ENCODE results near the gene QKI. TPM values are rescaled to one million over a fixed set of nuclear protein-coding genes. Genes with fewer than 3 reads are reported as not detected.

The QKI gene
- total RNA-seq, 2 donors from 2014 or later, result 127 to 192 TPM

- H3K4me1 ChIP-seq (ENCODE audit: control insufficient read depth in 1 of 2, low read depth in 2 of 2), result peaks cover 8 to 13% of the 10 kb centered on the region in 2 donors
- no peak overlapping the region for H3K4me3 ChIP-seq
- TF ChIP-seq CTCF (IDR thresholded peaks at IDR 0.05), result no peak
- no peak overlapping the region for H3K27ac ChIP-seq
- no peak for ATAC-seq (ENCODE audit: insufficient number of reproducible peaks, low FRiP score, low read depth)
- no peak for DNase-seq (ENCODE audit: low spot score)
- H3K9me3 ChIP-seq, result no peaks in the 10 kb centered on the region
- no peaks in the 10 kb centered on the region for H3K27me3 ChIP-seq (replicated peaks; ENCODE audit: insufficient read depth)
- no peaks in the 10 kb centered on the region for H3K36me3 ChIP-seq
Observed at GRCh38 chr6:163501439-163501838, 86.9 kb downstream of the QKI start.

- no peak overlapping the region for H3K4me3 ChIP-seq
- DNase-seq (ENCODE audit: low spot score) (no peak), ATAC-seq (ENCODE audit: insufficient number of reproducible peaks, low FRiP score, low read depth) (no peak)
- H3K4me1 ChIP-seq (ENCODE audit: control insufficient read depth in 1 of 2, low read depth in 2 of 2), result peaks cover 4 to 9% of the 10 kb centered on the region in 2 donors
- no peaks in the 10 kb centered on the region for H3K27me3 ChIP-seq (replicated peaks; ENCODE audit: insufficient read depth)
- no peaks in the 10 kb centered on the region for H3K36me3 ChIP-seq
- no peak for TF ChIP-seq CTCF (IDR thresholded peaks at IDR 0.05)
- H3K9me3 ChIP-seq, result peaks cover 11% of the 10 kb centered on the region
- no peak overlapping the region for H3K27ac ChIP-seq
Observed at GRCh38 chr6:163504984-163505640, 90.6 kb downstream of the QKI start.

- Histone ChIP-seq H3K9me3 (peaks cover 11% of the 10 kb centered on the region), H3K36me3 (no peaks in the 10 kb centered on the region), H3K27ac (no peak overlapping the region), H3K27me3 (replicated peaks; ENCODE audit: insufficient read depth) (no peaks in the 10 kb centered on the region), H3K4me1 (ENCODE audit: control insufficient read depth in 1 of 2, low read depth in 2 of 2) (no peaks in the 10 kb centered on the region), H3K4me3 (no peak overlapping the region)
- ATAC-seq (ENCODE audit: insufficient number of reproducible peaks, low FRiP score, low read depth) (no peak), DNase-seq (ENCODE audit: low spot score) (no peak)
- TF ChIP-seq CTCF (IDR thresholded peaks at IDR 0.05), result no peak
Observed at GRCh38 chr6:163507965-163508364, 93.4 kb downstream of the QKI start.

- H3K4me1 ChIP-seq (ENCODE audit: control insufficient read depth in 1 of 2, low read depth in 2 of 2), result no peaks in the 10 kb centered on the region
- H3K27ac ChIP-seq, result no peak overlapping the region
- DNase-seq (ENCODE audit: low spot score) (no peak), ATAC-seq (ENCODE audit: insufficient number of reproducible peaks, low FRiP score, low read depth) (no peak)
- H3K36me3 ChIP-seq, result no peaks in the 10 kb centered on the region
- no peaks in the 10 kb centered on the region for H3K27me3 ChIP-seq (replicated peaks; ENCODE audit: insufficient read depth)
- H3K4me3 ChIP-seq, result no peak overlapping the region
- H3K9me3 ChIP-seq, result peaks cover 6% of the 10 kb centered on the region
- no peak for TF ChIP-seq CTCF (IDR thresholded peaks at IDR 0.05)
Observed at GRCh38 chr6:163513003-163513402, 98.5 kb downstream of the QKI start.

- Histone ChIP-seq H3K4me1 (ENCODE audit: control insufficient read depth in 1 of 2, low read depth in 2 of 2) (no peaks in the 10 kb centered on the region), H3K36me3 (no peaks in the 10 kb centered on the region), H3K9me3 (no peaks in the 10 kb centered on the region), H3K27me3 (replicated peaks; ENCODE audit: insufficient read depth) (no peaks in the 10 kb centered on the region), H3K4me3 (no peak overlapping the region), H3K27ac (no peak overlapping the region)
- no peak for DNase-seq (ENCODE audit: low spot score)
- TF ChIP-seq CTCF (IDR thresholded peaks at IDR 0.05), result no peak
- no peak for ATAC-seq (ENCODE audit: insufficient number of reproducible peaks, low FRiP score, low read depth)
Observed at GRCh38 chr6:163513570-163514166, 99.2 kb downstream of the QKI start.

All from thoracic aorta (tissue), 2 donors.